Esophagus muscularis mucosa (tissue), 4 donors: ENCODE data around the gene FAM124A. TPM values are rescaled to one million over a fixed set of nuclear protein-coding genes. Genes with fewer than 3 reads are reported as not detected.

Source experiments
- DNase-seq: peaks from one replicate; pipeline ENCODE4 v3.0.0-alpha.2; 2017; ENCODE audit errors: extremely low spot score
- H3K27ac ChIP-seq, 4 donors: fragments of 200-600 bp; sonication (generic); replicated peaks in 1 of 4; 1 replicate in 3 of 4; 2 replicates in 1 of 4; pipeline ENCODE4 v1.5.1; 2016 to 2019; ENCODE audit warnings: mild to moderate bottlenecking in 1 of 4
- H3K27me3 ChIP-seq, 4 donors: fragments of 200-600 bp; sonication (generic); one replicate each; pipeline versions ENCODE4 v1.5.1 to v1.6.0; 2016 to 2019
- H3K36me3 ChIP-seq, 4 donors: fragments of 200-600 bp; sonication (generic); one replicate each; pipeline ENCODE4 v1.5.1; 2016 to 2019
- H3K4me1 ChIP-seq, 4 donors: fragments of 200-600 bp; sonication (generic); one replicate each; pipeline ENCODE4 v1.5.1; 2016 to 2019
- H3K4me3 ChIP-seq, 4 donors: fragments of 200-600 bp; sonication (generic); 1 replicate in 2 of 4; 2 replicates in 2 of 4; pipeline ENCODE4 v1.5.1; 2016 to 2019; ENCODE audit warnings: mild to moderate bottlenecking in 4 of 4, moderate library complexity in 1 of 4
- H3K9me3 ChIP-seq, 4 donors: fragments of 200-600 bp; sonication (generic); 1 replicate in 3 of 4; 2 replicates in 1 of 4; pipeline ENCODE4 v1.5.1; 2016 to 2019
- EP300 ChIP-seq: sonication (generic); formaldehyde crosslinking; IDR thresholded peaks from one replicate; pipeline ENCODE4 v1.6.1; 2017; ENCODE audit warnings: antibody characterized with exemption
- POLR2A ChIP-seq: fragments of 450-650 bp; IDR thresholded peaks from one replicate; pipeline ENCODE4 v1.6.1; 2017; ENCODE audit warnings: antibody characterized with exemption, moderate library complexity, mild to moderate bottlenecking, low read depth
- POLR2AphosphoS5 ChIP-seq, 2 donors: sonication (generic); formaldehyde crosslinking; IDR thresholded peaks; one replicate each; pipeline ENCODE4 v1.6.1; 2017; ENCODE audit warnings: antibody characterized with exemption in 2 of 2
- WGBS: methylation state at CpG from one replicate; pipeline ENCODE4 v1.1.5; 2018; 5-methylcytosine and 5-hydroxymethylcytosine counted together
- intact Hi-C: fragments of 100-400 bp; cut with DNase I; formaldehyde crosslinking; loops from one replicate; pipeline ENCODE4 v1.15.1; 2023
- total RNA-seq, 4 donors: library from RNA; depleted of rRNA; stranded (reverse); fragments of >200 nt; gene quantifications; one replicate each; pipeline versions ENCODE4 v1.1.0 to v1.2.1, GENCODE V29; 2016
- TF ChIP-seq, protein P1 (sequence below), 3 experiments: fragments of 200-600 bp in 2 of 3; fragments of 450-650 bp in 1 of 3; sonication (generic) in 2 of 3; IDR thresholded peaks; one replicate each; pipeline ENCODE4 v1.5.1; 2017 to 2019; ENCODE audit warnings: antibody characterized with exemption in 3 of 3, mild to moderate bottlenecking in 2 of 3, moderate library complexity in 1 of 3

FAM124A gene
- total RNA-seq, 4 donors from 2014 or later: 17.0 to 30.3 (median 21.0) TPM

DNA sequence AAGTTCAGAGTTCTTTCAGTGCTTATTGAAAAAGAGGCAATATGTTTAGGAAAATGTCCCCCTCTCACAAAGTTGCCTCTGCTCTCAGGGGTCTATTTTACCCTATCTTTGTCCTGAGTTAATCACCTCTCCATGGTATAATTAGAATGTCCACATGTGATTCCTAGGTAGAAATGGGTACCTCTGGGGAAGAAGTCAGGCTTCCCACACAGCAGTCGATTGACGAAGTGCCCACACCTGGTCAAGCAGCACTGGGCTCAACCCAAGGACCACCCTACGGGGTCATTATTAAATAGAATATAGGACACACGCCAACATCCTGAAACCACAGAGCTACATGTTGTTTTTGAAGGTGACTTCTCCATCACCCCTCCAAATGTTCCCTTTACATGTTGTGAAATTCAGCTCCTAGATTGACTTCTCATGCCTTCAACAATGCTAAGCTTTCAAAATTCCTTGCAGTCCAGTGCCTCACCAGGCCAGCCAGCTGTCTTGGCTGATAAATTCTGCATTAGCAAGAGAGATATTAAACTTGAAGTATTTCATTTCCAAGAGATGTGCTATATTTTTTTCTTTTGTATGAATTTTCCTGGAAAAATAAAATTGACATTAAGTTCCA is 43.6 kb upstream of the FAM124A start:
- intact Hi-C loops: no loop called here
- peak; percentile 68 for DNase-seq
- TF ChIP-seq EP300 (no peak), POLR2AphosphoS5 (IDR thresholded peaks at IDR 0.05) (no peak), POLR2A (no peak)
- TF ChIP-seq, protein P1, sequence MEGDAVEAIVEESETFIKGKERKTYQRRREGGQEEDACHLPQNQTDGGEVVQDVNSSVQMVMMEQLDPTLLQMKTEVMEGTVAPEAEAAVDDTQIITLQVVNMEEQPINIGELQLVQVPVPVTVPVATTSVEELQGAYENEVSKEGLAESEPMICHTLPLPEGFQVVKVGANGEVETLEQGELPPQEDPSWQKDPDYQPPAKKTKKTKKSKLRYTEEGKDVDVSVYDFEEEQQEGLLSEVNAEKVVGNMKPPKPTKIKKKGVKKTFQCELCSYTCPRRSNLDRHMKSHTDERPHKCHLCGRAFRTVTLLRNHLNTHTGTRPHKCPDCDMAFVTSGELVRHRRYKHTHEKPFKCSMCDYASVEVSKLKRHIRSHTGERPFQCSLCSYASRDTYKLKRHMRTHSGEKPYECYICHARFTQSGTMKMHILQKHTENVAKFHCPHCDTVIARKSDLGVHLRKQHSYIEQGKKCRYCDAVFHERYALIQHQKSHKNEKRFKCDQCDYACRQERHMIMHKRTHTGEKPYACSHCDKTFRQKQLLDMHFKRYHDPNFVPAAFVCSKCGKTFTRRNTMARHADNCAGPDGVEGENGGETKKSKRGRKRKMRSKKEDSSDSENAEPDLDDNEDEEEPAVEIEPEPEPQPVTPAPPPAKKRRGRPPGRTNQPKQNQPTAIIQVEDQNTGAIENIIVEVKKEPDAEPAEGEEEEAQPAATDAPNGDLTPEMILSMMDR (IDR thresholded peaks at IDR 0.05): no peak
- Histone ChIP-seq H3K36me3 (no peaks in the 10 kb centered on the region), H3K9me3 (no peaks in the 10 kb centered on the region), H3K4me3 (no peak overlapping the region), H3K4me1 (no peaks in the 10 kb centered on the region), H3K27me3 (peaks cover 0 to 2% (median 0%) of the 10 kb centered on the region in 4 donors), H3K27ac (no peak overlapping the region)
- 98% methylated on average over 4 of the region's 4 CpGs for WGBS

DNA sequence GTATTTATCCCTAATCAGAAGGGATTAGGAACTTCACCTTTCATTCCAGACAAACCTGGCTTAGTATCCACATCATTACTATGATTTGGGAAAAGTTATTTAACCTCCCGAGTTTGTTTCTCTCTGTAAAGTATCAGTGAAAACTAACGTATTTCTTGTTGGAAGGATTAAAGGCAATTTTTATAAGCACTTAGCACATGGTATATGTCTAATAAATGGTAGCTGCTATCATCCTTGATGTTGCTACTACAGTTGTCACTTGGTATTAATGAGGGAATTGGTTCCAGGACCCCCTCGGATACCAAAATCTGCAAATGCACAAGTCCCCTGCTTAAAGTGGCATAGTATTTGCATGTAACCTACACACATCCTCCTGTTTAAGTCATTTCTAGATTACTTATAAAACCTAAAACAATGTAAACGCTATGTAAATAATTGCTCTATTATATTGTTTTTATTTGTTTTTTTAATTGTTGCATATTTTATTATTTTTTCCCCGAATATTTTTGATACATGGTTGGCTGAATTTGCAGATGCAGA is 42.7 kb upstream of the FAM124A start:
- no peaks in the 10 kb centered on the region for H3K9me3 ChIP-seq
- TF ChIP-seq, protein P1 (IDR thresholded peaks at IDR 0.05): no peak
- no peak for TF ChIP-seq POLR2AphosphoS5 (IDR thresholded peaks at IDR 0.05)
- no peak for TF ChIP-seq EP300
- no peak for TF ChIP-seq POLR2A
- DNase-seq: no peak
- peaks cover 0 to 2% (median 0%) of the 10 kb centered on the region in 4 donors for H3K27me3 ChIP-seq
- H3K36me3 ChIP-seq: no peaks in the 10 kb centered on the region
- H3K27ac ChIP-seq: no peak overlapping the region
- intact Hi-C loops: no loop called here
- H3K4me1 ChIP-seq: no peaks in the 10 kb centered on the region
- 78% methylated on average over 5 of the region's 5 CpGs for WGBS
- no peak overlapping the region for H3K4me3 ChIP-seq

DNA sequence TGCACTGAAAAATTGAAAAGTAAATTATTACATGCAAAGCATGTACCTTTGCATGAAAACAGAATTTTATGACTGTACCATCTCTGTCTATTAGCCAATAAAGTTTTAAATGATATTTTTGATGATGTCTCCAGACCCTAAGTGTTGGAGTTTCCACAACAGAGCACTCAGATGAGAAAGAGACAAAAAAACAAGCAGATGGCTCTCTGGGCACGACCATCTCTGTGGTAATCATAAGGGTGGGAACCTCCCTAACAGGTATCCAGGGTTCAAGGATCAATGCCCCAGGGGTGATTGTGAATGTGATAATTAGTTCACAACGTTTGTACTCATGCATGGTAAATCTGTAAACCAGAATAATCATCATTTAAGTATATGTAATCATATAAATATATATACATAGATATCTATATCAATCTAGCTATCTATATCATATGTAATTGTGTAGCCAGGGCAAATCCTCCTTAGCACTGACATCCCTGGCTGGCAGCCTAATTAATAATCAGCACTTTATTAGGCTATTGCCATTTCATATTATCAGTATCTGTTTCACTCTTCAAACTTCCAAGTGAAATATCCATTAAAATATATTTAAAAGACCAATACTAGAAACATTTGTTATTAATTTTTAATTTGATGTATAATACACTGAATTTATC is 41.2 kb upstream of the FAM124A start:
- peak; percentile 50 for DNase-seq
- 51% methylated on average over 2 of the region's 2 CpGs for WGBS
- intact Hi-C loops: no loop called here
- Histone ChIP-seq H3K27ac (no peak overlapping the region), H3K4me3 (no peak overlapping the region), H3K4me1 (no peaks in the 10 kb centered on the region), H3K27me3 (peaks cover 0 to 2% (median 0%) of the 10 kb centered on the region in 4 donors), H3K36me3 (no peaks in the 10 kb centered on the region), H3K9me3 (no peaks in the 10 kb centered on the region)
- TF ChIP-seq, protein P1 (IDR thresholded peaks at IDR 0.05): no peak
- TF ChIP-seq EP300: no peak

DNA sequence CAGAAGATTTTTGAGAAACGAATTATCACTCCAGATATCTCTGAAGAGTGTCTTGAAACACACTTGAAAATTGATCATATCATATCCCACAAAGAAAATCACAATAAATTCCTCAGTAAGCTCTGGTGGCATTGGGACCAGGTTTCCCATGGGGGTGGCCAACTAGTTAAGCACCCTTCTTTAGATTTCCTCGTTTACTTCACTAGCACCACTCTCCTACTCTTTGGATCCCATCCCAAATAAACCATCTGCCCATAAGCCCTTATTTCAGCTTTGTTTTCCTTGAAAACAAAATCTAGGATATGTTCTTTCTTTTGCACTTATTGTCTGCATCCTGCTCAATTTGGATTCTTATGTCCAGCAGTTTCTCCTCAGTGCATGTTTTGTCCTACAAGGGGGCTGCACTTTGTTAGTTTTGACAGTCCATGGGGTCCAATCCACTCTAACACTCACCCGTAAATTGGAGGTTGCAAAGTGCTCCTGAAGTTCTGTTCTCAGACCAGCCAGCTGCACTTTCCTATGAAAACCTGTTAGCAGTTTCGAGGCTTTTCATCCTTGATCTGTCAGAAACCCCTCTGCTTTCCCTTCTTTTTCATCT is 40.3 kb upstream of the FAM124A start:
- no peak overlapping the region for H3K4me3 ChIP-seq
- WGBS: 76% methylated on average over 4 of the region's 4 CpGs
- intact Hi-C loops: no loop called here

More for the DNA sequence above, 40.3 kb upstream of the FAM124A start:
- Histone ChIP-seq H3K27ac (no peak overlapping the region), H3K4me1 (no peaks in the 10 kb centered on the region), H3K36me3 (no peaks in the 10 kb centered on the region), H3K9me3 (no peaks in the 10 kb centered on the region), H3K27me3 (peaks cover 0 to 2% (median 0%) of the 10 kb centered on the region in 4 donors)
- TF ChIP-seq EP300 (no peak), POLR2A (no peak), POLR2AphosphoS5 (IDR thresholded peaks at IDR 0.05) (no peak)
- TF ChIP-seq, protein P1 (IDR thresholded peaks at IDR 0.05): no peak
- peak; percentile 55 for DNase-seq
